AG08396 (cell line): Measurements from ENCODE around the gene FGF22.
"Not testable (repeated sequence)": the region's sequence is repeated elsewhere in the genome, so short reads cannot be mapped to it uniquely, and the experiment has no call there.

Experiments used
- DNase-seq: peaks from one replicate; pipeline ENCODE4 v3.0.0; 2012; ENCODE audit warnings: low spot score, mixed read lengths

The FGF22 gene

DNA sequence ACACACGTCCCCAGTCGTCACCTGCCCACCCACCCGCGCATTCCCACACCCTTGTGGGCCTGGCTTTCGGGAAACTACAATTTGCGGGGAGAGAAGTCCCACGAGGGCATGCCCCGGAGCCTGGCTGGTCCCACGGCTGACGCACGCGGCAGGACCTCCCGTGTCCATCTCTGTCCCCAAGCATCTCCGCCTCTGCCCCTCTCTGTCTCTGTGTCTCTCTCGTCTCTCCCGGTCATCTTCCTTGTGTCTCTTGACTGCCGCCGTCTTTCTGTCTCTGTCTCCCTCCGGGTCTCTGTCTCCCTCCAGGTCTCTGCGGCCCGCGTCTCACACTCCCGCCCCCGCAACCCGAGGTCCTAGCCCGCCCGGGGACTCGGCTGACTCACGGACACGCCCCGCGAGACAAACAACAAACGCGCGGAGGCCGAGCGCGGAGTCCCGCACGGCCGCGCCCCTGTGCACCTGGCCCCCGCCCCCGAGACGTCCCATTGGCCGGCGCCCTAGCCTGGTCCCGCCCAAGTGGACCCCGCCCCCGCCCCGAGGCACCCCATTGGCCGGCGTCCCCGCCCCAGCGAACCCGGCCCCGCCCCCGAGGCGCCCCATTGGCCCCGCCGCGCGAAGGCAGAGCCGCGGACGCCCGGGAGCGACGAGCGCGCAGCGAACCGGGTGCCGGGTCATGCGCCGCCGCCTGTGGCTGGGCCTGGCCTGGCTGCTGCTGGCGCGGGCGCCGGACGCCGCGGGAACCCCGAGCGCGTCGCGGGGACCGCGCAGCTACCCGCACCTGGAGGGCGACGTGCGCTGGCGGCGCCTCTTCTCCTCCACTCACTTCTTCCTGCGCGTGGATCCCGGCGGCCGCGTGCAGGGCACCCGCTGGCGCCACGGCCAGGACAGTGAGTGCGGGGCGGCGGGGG, at the start of gene FGF22:
TSS of gene FGF22 (plus strand) at position 627 of the 908 bp plus-strand sequence. CDS start at position 674, 47 bp downstream.
- peak; percentile 99 for DNase-seq

DNA sequence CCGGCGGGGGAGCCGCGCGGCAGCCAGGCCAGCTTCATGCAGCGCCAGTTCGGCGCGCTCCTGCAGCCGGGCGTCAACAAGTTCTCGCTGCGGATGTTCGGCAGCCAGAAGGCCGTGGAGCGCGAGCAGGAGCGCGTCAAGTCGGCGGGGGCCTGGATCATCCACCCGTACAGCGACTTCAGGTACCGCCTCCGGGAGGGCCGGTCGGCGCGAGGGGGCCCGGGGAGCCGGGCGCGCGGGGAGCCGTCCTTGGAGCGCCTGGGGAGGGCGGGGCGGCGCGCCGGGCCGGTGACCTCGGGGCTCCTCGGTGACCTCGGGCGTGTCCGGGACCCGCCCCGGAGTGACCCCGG, 49.3 kb upstream of the FGF22 start:
- DNase-seq, result no peak

DNA sequence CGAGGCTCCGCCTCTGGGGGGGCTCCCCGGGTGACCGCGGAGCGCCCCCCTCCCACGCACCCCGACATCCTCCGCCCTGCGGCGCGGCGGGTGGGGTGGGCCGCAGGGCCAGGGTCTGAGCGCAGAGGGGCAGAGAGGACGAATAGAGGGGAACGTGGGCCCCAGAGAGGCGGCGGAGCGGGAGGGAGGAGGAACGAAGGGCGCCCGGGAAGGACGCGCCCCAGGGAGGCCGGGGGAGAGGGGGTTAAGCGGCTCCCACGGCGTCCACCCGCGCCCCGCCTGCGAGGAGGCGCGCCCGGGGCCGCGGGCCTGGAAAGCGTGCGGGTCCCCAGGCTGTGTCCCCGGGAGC, 49.0 kb upstream of the FGF22 start:
- DNase-seq, result no peak

DNA sequence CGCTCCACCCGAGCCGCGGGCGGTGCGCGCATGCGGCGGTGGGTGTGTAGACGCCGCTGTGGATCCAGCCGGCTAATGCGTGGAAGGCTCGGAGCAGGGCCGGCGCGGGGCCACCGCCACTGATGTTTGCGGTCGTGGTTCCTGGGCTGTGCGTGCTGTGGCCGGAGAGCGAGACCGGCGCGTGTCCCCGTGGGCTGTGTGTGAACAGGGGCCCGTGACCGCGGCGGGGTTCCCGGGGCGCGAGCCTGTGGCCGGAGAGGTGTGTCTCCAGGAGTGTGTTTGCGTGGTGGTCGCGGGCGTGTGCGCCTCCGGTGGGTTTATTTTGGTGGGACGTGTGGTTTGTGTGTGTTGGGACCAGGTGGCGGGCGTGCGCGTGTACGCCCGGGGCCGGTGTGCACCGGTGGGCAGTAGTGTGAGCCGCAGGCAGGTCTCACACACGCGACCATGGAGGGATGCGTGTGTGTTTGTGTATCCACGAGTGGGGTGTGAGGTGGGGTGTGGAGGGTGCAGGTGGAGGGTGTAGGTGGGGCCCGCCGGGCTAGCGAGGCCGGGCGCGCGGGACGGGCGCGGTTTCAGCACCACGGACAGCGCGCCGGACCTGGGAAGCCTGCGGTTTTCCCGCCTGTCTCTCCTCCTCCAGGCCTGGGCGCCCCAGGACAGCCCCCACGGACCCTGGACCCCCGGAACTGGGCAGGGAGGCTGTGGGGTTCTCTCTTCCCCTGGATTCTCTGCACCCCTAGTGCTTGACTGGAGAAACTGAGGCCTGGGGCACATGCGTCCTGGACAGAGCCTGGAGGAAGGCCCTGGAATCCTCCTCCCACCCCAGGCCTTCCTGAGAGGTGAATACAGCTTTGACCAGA, 48.4 kb upstream of the FGF22 start:
- DNase-seq, result peak; percentile 69

DNA sequence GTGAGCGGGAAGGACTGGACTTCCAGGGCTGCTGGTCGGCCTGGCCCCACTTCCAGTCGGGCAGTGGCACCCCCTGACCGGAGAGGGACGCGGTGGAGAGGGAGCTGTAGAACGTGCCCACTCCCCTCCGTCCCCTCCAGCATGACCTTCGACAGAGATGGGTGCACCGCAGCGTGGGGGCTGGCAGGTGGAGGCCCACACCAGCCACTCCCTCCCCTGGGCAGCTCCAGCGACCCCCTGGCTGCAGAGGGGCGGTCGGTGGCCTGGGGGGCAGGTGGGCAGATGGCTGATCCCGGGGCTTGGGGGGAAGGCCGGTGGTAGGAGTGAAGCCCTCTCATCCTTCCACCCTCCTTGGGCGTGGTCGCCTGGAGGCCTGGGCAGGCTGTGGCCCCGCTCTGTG, 47.6 kb upstream of the FGF22 start:
- DNase-seq, result no peak

GRCh38 chr19:593055-593454, 46.6 kb upstream of the FGF22 start:
- DNase-seq, result no peak

- no peak for DNase-seq
These were observed 46.2 kb upstream of the FGF22 start for GRCh38 chr19:593505-593904.

GRCh38 chr19:594265-594870, 45.3 kb upstream of the FGF22 start:
- no peak for DNase-seq

GRCh38 chr19:595326-596262, 44.1 kb upstream of the FGF22 start:
- no peak for DNase-seq

GRCh38 chr19:596263-596655, 43.4 kb upstream of the FGF22 start:
- no peak for DNase-seq

DNA sequence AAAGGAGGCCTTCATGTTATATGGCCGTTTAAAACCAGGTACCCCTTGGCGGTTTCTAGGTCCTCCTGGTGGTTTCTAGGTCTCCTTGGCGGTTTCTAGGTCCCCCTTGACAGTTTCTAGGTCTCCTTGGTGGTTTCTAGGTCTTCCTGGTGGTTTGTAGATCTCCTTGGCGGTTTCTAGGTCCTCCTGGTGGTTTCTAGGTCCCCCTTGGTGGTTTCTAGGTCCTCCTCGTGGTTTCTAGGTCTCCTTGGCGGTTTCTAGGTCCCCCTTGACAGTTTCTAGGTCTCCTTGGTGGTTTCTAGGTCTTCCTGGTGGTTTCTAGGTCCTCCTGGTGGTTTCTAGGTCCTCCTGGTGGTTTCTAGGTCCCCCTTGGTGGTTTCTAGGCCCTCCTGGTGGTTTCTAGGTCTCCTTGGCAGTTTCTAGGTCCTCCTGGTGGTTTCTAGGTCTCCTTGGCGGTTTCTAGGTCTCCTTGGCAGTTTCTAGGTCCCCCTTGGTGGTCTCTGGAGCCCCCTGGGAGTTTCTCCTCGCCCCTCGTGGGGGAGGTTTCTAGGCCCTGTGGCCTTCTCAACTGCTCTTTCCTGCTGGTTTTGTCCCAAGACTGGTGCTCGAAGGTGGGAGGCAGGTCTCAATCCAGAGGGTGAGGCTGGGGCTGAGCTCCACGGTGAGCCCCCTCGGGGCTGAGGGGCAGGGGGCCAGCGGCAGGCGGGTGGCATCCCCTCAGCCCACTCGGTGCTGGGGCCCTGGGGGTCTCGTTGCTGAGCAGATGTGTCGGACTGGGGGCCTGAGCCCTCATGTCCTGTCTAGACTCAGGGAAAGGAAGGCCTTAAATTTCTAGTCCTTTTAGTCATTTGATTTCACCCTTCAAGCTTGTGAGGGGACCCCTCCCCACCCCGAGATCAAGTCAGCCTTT, 42.0 kb upstream of the FGF22 start:
- DNase-seq, result no peak

DNA sequence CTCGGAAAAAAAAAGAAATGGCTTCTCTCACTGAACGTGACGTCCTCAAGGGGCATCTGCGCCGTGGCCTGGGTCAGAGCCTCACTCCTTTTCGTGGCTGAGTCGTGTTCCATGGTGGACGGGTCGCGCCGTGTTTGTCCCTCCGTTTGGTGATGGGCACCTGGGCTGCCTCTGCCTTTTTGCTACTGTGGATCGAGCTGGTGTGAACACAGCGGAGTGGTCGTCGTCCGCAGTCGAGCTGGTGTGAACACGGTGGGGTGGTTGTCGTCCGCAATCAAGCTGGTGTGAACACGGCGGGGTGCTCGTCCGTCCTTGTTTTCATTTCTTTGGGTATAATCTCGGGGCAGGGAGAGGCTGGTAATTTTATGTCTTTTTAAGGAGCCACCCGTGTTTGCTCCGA, 38.4 kb upstream of the FGF22 start:
- DNase-seq, result no peak

GRCh38 chr19:601790-602189, 37.9 kb upstream of the FGF22 start:
- DNase-seq, result no peak

DNA sequence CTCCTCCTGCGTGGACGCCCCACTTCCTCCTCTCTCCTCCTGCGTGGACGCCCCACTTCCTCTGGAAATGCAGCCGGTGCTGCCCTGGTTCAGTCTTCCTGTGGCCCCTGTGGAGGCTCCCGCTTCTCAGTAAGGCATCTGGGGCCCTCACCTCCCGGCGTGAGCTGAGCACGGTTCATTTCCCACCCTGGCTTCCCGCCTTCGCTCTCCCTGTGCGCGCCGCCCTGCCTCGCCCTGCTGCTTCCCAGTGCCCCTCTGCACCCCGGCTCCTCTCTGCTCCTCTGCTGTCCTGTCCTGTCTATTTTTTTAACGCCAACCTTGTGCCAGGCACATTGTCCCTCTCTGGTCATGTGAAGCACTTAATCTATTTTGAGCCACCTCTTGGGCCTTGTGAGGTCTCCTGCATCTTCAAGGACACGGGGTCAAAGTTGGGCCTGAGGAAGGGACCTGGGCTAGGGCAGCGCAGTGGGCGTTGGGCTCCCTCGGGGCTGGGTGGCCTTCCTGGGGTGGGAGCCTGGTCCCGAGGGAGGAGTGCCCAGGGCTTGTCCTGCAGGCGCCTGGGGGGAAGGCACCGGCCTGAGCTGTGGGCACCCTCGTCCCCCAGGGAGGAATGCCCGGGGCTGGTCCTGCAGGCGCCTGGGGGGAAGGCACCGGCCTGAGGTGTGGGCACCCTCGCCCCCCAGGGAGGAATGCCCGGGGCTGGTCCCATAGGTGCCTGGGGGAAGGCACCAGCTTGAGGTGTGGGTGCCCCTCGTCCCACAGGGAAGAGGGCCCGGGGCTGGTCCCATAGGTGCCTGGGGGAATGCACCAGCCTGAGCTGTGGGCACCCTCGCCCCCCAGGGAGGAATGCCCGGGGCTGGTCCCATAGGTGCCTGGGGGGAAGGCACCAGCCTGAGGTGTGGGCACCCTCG, 37.0 kb upstream of the FGF22 start:
- DNase-seq, result no peak

GRCh38 chr19:603302-603639, 36.4 kb upstream of the FGF22 start:
- DNase-seq, result not testable (repeated sequence)

DNA sequence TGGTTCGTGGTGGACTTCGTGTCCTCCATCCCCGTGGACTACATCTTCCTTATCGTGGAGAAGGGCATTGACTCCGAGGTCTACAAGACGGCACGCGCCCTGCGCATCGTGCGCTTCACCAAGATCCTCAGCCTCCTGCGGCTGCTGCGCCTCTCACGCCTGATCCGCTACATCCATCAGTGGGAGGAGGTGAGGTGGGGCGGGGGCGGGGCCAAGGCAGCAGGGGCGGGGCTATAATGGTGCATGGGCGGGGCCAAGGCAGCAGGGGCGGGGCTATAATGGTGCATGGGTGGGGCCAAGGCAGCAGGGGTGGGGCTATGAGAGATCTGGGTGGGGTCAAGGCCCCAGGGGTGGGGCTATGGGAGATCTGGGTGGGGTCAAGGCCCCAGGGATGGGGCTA, 35.9 kb upstream of the FGF22 start:
- not testable (repeated sequence) for DNase-seq

DNA sequence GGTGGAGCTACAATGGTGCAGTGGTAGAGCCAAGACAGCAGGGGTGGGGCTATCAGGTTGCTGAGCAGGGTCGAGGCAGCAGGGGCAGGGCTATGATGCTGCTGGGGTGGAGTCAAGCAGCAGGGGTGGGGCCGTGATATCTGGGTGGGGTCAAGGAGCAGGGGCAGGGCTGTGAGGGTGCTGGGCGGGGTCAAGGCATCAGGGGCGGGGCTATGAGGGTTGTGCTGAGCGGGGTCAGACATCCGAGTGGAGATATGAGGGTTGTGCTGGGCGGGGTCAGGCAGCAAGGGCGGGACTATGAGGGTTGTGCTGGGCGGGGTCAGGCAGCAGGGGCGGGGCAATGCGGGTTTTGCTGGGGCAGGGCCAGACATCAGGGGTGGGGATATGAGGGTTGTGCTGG, 35.3 kb upstream of the FGF22 start:
- DNase-seq, result no peak

DNA sequence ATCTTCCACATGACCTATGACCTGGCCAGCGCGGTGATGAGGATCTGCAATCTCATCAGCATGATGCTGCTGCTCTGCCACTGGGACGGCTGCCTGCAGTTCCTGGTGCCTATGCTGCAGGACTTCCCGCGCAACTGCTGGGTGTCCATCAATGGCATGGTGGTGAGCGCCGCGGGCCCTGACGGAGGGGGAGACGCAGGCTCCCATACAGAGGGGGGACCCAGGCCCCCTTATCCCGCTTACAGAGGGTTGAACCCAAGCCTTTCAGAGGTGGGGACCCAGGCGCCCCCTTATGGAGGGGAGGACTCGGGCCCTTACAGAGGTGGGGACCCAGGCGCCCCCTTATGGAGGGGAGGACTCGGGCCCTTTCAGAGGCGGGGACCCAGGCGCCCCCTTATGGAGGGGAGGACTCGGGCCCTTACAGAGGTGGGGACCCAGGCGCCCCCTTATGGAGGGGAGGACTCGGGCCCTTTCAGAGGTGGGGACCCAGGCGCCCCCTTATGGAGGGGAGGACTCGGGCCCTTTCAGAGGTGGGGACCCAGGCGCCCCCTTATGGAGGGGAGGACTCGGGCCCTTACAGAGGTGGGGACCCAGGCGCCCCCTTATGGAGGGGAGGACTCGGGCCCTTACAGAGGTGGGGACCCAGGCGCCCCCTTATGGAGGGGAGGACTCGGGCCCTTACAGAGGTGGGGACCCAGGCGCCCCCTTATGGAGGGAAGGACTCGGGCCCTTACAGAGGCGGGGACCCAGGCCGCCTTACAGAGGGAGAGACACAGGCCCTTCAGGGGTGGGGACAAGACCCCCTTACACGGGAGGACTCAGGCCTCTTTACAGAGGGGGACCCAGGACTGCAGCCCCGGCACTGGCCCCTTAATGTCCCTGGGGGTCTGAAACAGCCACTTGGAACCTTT, 34.4 kb upstream of the FGF22 start:
- DNase-seq, result not testable (repeated sequence)
